HG02884 (cell line): ENCODE data around the gene TTC7B.

Experiments used
- ATAC-seq: cut with Tn5 transposase; IDR thresholded peaks from one replicate; pipeline ENCODE4 v1.9.1; 2021; ENCODE audit warnings: mild to moderate bottlenecking, moderate library complexity; ENCODE audit not compliant: unreplicated experiment

TTC7B gene

GRCh38 chr14:90552465-90553297 lies 263.5 kb downstream of the TTC7B start:
- ATAC-seq = no peak

GRCh38 chr14:90551733-90552464 lies 264.3 kb downstream of the TTC7B start:
- ATAC-seq = no peak

- no peak for ATAC-seq
Measured at GRCh38 chr14:90551070-90551704, 265.0 kb downstream of the TTC7B start.

GRCh38 chr14:90549794-90550641 lies 266.2 kb downstream of the TTC7B start:
- ATAC-seq = no peak

- ATAC-seq = no peak
Measured at GRCh38 chr14:90548455-90548854, 267.8 kb downstream of the TTC7B start.

GRCh38 chr14:90547968-90548367 lies 268.3 kb downstream of the TTC7B start:
- ATAC-seq = no peak

- no peak for ATAC-seq
Measured at GRCh38 chr14:90547250-90547649, 269.0 kb downstream of the TTC7B start.

- no peak for ATAC-seq
Measured at GRCh38 chr14:90546767-90547166, 269.5 kb downstream of the TTC7B start.

- ATAC-seq = no peak
Measured at GRCh38 chr14:90545966-90546751, 270.1 kb downstream of the TTC7B start.

- no peak for ATAC-seq
Measured at GRCh38 chr14:90545382-90545781, 270.8 kb downstream of the TTC7B start.

GRCh38 chr14:90544971-90545370 lies 271.3 kb downstream of the TTC7B start:
- no peak for ATAC-seq

GRCh38 chr14:90544566-90544965 lies 271.7 kb downstream of the TTC7B start:
- ATAC-seq = no peak

GRCh38 chr14:90543876-90544275 lies 272.4 kb downstream of the TTC7B start:
- ATAC-seq = no peak

- ATAC-seq = no peak
Measured at GRCh38 chr14:90541076-90541634, 275.1 kb downstream of the TTC7B start.

GRCh38 chr14:90540437-90540836 lies 275.8 kb downstream of the TTC7B start:
- ATAC-seq = no peak

GRCh38 chr14:90539996-90540395 lies 276.2 kb downstream of the TTC7B start:
- ATAC-seq = no peak

- ATAC-seq = no peak
Measured at GRCh38 chr14:90539496-90539775, 276.8 kb downstream of the TTC7B start.

GRCh38 chr14:90538716-90539495 lies 277.3 kb downstream of the TTC7B start:
- no peak for ATAC-seq

- no peak for ATAC-seq
Measured at GRCh38 chr14:90538095-90538494, 278.1 kb downstream of the TTC7B start.
